Hepatocyte (in vitro differentiated cells): ENCODE measurements around the gene CYB561D1.
"Not testable (repeated sequence)": the region's sequence is repeated elsewhere in the genome, so short reads cannot be mapped to it uniquely, and the experiment has no call there.

Experiments
- EZH2 ChIP-seq: fragments of 200-600 bp; sonication (generic); IDR thresholded peaks from 2 replicates; pipeline ENCODE4 v1.6.1; 2016; ENCODE audit warnings: antibody characterized with exemption, mild to moderate bottlenecking, borderline replicate concordance
- TF ChIP-seq, protein P1 (sequence below): fragments of 200-600 bp; sonication (generic); IDR thresholded peaks from 2 replicates; pipeline ENCODE4 v1.5.1; 2016; ENCODE audit warnings: antibody characterized with exemption, mild to moderate bottlenecking; ENCODE audit not compliant: poor library complexity

DNA sequence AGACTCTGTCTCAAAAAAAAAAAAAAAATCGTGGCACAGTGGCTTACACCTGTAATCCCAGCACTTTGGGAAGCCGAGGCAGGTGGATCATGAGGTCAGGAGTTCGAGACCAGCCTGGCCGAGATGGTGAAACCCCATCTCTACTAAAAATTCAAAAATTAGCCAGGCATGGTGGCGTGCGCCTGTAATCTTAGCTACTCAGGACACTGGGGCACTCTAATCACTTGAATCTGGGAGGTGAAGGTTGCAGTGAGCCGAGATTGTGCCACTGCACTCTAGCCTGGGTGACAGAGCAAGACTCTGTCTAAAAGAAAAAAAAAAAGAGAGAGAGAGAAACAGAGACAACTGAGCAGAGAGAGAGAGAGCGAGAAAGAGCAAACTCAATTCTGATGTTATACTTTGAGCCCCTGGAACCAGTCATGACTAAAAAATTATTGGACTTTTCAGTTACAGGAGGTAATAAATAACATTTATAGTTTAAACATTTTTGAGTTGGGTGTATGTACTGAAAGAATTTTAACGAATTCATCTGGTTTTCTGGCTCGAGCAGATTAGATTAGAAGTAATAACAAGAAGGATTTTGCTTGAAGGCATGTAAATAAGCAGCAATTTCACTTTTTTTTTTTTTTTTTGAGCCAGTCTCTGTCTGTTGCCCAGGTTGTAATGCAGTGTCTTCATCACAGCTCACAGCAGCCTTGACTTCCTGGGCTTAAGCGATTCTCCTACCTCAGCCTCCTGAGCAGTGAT is 47.8 kb upstream of the CYB561D1 start:
- TF ChIP-seq EZH2 = not testable (repeated sequence)
- TF ChIP-seq, protein P1, sequence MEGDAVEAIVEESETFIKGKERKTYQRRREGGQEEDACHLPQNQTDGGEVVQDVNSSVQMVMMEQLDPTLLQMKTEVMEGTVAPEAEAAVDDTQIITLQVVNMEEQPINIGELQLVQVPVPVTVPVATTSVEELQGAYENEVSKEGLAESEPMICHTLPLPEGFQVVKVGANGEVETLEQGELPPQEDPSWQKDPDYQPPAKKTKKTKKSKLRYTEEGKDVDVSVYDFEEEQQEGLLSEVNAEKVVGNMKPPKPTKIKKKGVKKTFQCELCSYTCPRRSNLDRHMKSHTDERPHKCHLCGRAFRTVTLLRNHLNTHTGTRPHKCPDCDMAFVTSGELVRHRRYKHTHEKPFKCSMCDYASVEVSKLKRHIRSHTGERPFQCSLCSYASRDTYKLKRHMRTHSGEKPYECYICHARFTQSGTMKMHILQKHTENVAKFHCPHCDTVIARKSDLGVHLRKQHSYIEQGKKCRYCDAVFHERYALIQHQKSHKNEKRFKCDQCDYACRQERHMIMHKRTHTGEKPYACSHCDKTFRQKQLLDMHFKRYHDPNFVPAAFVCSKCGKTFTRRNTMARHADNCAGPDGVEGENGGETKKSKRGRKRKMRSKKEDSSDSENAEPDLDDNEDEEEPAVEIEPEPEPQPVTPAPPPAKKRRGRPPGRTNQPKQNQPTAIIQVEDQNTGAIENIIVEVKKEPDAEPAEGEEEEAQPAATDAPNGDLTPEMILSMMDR = not testable (repeated sequence)
